Neural cell (in vitro differentiated cells): ENCODE measurements around the gene ARHGAP20.

Source experiments
- CTCF ChIP-seq: fragments of 450-650 bp; IDR thresholded peaks from 2 replicates; pipeline ENCODE4 v1.5.1; 2014; ENCODE audit warnings: antibody characterized with exemption, mild to moderate bottlenecking, moderate library complexity; ENCODE audit not compliant: poor library complexity, severe bottlenecking
- EZH2 ChIP-seq: fragments of 200-600, 300-800 bp; shearing (Covaris generic), sonication (generic); IDR thresholded peaks from 2 replicates; pipeline ENCODE4 v1.6.1; 2014; ENCODE audit warnings: antibody characterized with exemption, low read length, borderline replicate concordance, mild to moderate bottlenecking; ENCODE audit not compliant: insufficient read depth, poor library complexity, severe bottlenecking
- TAF1 ChIP-seq: IDR thresholded peaks from 2 replicates; pipeline ENCODE4 v1.6.1; 2012; ENCODE audit warnings: low read depth

GRCh38 chr11:110600322-110600721 is 111.9 kb downstream of the ARHGAP20 start:
- no peak for TF ChIP-seq TAF1
- TF ChIP-seq EZH2 = no peak
- TF ChIP-seq CTCF = no peak
